NCI-H510A treated with DMSO at 0.1 percent for 48 hours (cell line): Measurements from ENCODE around the gene SOWAHD.
"Not testable (repeated sequence)": the region's sequence is repeated elsewhere in the genome, so short reads cannot be mapped to it uniquely, and the experiment has no call there.

ENCODE experiments used
- DNase-seq: peaks from one replicate; lab custom pipeline; 2025; lab: John Stamatoyannopoulos, UW

Gene SOWAHD

DNA sequence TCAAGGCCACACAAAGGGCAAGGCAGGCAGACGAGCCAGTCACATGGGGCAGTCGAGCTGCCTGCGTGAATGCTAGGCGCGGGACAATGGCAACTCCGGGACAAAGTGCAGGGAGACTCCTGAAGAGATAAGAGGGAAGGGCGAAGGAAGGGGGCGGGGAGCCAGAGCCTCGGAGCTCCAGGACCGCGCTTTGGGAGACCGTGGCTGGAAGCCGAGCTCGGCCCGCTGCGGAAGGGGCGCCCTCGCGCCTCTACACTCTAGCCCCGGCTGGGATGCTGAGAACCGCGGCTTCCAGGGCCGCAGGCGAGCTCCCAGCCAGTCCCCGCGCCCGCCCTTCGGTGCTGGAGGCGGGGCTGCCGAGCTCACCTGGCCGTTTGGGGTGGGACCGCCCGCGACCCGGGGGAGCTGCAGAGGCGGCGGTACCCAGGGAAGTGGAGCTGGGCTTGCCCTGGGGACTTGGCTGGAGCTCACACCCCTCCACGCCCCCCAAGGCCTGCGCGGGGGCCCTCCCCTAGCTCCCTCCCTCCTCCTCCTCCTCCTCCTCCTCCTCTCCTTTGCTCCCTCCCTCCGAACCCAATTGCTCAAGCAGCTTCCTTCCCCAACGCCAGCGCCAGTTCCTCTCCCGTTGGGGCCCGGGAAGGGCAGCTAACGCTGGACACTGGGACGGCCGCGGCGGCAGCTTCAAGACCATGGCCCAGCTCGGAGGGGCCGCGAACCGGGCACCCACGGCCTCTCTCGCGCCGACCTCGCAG lies at the start of gene SOWAHD:
TSS of gene SOWAHD (plus strand) at position 610 of the 752 bp plus-strand sequence. CDS start at position 690, 80 bp downstream.
- peak; percentile 29 for DNase-seq

- DNase-seq: no peak
Measured at GRCh38 chrX:119708936-119709335, 49.5 kb upstream of the SOWAHD start.

- no peak for DNase-seq
Measured at GRCh38 chrX:119709630-119710029, 48.8 kb upstream of the SOWAHD start.

- DNase-seq: no peak
Measured at GRCh38 chrX:119721487-119721886, 36.9 kb upstream of the SOWAHD start.

GRCh38 chrX:119721926-119722325 lies 36.5 kb upstream of the SOWAHD start:
- DNase-seq: no peak

DNA sequence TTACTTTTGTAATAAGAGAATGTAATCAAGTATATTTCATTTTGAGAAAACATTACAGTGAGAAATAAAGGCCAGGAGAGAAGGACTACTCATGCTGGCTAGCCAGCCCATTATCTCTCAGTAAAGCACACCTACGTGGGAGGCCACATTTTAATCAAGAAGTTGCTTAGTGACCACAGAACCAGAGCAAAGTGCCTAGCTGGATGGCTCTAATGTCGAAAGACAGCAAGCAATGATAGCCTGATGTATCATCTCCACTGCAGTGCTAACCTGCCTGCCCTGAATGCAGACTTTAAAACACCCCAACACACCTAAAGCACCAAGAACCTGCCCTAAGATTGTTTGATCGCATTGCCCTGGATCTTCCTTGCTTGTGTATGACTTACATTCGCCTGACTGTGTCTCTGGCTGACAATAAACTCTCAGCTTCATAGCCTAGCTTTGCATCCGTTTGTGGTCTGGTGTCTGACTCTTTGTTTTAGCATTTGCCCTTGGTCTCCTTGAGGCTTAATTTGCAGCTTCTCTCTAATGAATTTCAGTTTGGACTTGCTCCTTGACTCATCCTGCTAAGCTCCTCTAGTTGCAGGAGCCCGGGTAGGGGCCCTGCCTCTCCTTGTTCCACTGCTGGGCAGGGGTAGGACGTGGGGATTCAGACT lies 31.4 kb upstream of the SOWAHD start:
- DNase-seq: no peak

- DNase-seq: peak; percentile 3
Measured at GRCh38 chrX:119728487-119728886, 29.9 kb upstream of the SOWAHD start.

GRCh38 chrX:119729408-119730201 lies 28.8 kb upstream of the SOWAHD start:
- peak; percentile 56 for DNase-seq

DNA sequence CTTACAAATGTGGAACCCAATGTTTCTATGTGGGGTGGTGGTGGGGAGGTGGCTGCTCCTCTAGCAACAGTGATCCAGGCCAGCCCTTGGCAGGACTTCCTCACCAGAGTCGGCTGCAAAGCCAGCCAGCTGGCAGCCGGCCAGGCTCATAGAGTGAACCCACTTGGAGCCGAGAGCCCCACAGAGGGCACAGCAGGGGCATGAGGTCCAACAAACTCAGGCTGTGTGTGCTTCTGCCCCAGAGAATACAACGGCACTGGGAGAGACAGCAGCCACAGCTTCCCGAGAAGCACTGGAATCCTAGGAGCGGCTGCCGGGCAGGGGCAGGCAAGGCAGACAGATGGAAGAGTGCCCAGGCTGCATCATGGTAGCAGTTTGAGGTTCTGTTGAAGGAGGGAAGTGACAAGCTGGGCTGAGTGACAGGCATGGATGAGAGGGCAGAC lies 23.5 kb upstream of the SOWAHD start:
- peak; percentile 21 for DNase-seq

DNA sequence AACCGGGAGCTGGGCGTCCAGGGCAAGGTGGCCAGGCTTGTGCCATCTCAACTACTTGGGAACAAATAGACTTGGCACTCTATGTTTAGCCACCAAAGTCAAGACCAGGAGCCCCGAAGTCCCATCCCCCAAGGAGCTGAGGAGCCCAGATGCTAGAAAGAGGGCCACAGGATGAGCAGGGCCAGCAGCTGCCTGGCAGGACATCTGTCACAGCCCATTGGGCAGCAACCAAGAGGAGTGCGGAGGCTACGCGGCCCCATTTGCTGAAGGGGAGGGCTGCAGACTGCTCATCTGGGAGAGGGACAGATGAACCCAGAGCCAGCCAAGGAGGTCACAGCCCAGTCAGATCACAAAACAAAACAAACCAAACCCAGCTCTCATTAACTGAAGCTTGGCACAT lies 22.9 kb upstream of the SOWAHD start:
- no peak for DNase-seq

DNA sequence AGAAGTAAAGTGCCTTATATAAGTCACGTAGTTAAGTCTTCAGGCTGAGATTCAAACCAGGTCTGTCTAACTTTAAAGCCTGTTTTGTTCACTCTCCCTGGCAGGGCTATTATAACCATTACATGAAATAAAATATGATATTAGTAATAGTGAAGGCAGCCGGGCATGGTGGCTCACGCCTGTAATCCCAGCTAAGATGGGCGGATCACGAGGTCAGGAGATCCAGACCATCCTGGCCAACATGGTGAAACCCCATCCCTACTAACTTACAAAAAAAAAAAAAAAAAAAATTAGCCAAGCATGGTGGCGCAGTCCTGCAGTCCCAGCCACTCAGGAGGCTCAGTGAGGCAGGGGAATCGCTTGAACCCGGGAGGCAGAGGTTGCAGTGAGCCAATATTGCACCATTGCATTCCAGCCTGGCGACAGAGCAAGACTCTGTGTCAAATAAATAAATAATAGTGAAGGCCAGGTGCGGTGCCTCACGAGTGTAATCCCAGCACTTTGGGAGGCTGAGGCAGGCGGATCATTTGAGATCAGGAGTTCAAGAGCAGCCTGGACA lies 22.1 kb upstream of the SOWAHD start:
- no peak for DNase-seq

DNA sequence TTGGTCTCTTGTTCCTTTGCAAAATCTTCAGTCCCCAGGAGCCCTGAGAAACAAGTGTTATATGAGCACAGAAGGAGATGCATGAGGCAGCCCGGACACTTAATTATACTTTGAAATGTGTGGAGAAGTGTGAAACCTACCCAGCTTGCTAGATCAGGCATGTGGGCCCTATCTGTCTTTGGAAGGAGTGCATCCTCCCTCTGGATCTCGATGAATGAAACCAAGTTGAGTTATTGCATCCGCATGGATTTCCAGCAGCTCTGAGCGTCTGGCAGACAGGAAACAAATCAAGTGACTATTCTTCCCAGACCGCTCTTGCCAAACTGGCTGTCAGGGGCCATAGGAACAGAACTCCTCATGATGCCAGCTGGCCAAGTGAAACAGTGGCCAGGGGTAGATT lies 19.6 kb upstream of the SOWAHD start:
- no peak for DNase-seq

- DNase-seq: no peak
Measured at GRCh38 chrX:119745283-119745848, 13.0 kb upstream of the SOWAHD start.

- not testable (repeated sequence) for DNase-seq
Measured at GRCh38 chrX:119750131-119750530, 8.3 kb upstream of the SOWAHD start.

- DNase-seq: not testable (repeated sequence)
Measured at GRCh38 chrX:119750751-119751150, 7.6 kb upstream of the SOWAHD start.

- no peak for DNase-seq
Measured at GRCh38 chrX:119753001-119753400, 5.4 kb upstream of the SOWAHD start.

DNA sequence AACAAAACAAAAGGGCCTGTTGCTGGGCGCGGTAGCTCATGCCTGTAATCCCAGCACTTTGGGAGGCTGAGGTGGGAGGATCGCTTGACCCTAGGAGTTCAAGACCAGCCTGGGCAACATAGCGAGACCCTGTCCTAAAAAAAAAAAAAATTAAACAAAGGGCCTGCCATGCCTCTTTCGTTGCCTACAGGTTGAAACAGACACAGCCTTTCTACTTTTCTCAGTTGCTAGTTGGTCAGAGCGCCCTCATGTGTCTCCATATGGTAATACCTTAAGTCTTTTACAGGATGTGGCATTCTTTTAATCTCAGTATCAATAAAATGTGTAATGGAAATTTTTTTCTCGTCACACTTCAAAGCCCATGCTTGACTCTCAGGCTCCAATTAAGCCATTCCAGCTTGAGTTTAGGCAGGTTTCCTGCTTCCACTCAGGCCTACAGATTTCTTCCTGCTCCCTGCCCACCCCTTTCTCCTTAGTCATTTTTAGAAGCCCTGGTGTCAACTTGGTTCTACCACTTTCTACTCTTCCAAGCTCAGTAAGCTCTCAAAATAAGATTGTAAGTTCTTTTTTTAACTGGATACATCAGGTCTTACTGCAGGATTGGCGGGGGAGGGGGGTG lies 4.6 kb upstream of the SOWAHD start:
- DNase-seq: peak; percentile 55

- peak; percentile 7 for DNase-seq
Measured at GRCh38 chrX:119755981-119756533, 2.3 kb upstream of the SOWAHD start.

DNA sequence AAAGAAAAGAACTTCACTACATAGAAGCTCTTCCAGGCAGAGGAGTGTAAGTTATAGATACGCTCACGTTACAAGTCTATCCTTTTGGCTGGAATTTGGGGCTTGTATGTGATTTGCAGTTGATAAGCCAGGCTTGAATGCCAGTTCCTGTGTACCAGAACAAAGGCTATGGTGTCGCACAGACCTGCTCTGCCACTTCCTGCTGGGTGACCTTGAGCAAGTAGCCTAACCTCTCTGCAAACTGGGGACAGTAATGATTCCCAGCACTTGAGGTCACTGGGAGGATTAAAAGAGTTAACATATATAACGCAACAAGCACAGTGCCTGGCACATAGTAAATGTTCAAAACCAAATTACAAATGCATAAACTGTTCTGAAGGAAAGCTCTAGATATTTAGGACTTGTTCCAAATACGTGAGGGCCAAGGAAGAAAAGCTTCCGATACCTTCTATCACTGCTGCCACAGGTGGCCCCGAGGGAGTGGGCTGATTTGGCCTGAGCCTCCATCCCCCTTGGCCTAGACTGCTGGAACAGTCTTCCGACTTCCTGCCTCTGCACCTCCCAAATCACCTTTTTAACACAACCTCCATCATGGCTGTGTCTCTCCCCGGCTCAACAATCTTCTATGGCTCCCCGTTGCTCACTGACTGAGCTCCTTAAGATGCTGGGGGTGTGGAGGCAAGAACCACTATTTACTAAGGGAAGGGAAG lies 1.3 kb upstream of the SOWAHD start:
- no peak for DNase-seq

DNA sequence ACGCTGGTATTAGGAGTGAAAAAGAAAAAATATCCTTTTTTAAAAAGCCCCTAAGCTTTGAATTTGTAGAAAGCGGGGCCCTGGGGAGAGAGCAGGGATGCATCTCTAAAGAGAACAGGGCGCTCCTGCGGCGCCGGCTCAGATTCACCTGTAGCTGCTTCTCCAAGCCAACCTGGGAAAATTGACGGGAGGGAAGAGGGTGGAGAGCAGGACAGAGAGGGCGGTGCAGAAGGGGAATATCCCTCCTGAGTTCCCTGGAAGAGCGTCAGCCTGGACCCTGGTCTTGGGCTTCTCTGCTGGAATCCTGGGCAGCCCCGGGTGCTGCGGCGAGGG lies 776 bp upstream of the SOWAHD start:
- peak; percentile 29 for DNase-seq
